Measurements from ENCODE around the gene UBE2J2.

- TF ChIP-seq CTCF (conservative IDR thresholded peaks at IDR 0.05; ENCODE audit: low read depth in 2 of 2) = no peak
- no peak for TF ChIP-seq EZH2 (IDR thresholded peaks at IDR 0.05; ENCODE audit: low read depth, unreplicated experiment)
- TF ChIP-seq JUNB (IDR thresholded peaks at IDR 0.05; ENCODE audit: unreplicated experiment) = no peak
- no peak for TF ChIP-seq EZH2phosphoT487 (IDR thresholded peaks at IDR 0.05; ENCODE audit: unreplicated experiment)
- TF ChIP-seq REST (IDR thresholded peaks at IDR 0.05; ENCODE audit: unreplicated experiment) = no peak
- no peak for TF ChIP-seq STAT1 (IDR thresholded peaks at IDR 0.05; ENCODE audit: unreplicated experiment)
- TF ChIP-seq CREB1 (CRISPR knock-in tag; IDR thresholded peaks at IDR 0.05; ENCODE audit: low read depth) = no peak
- TF ChIP-seq POLR2AphosphoS5 (IDR thresholded peaks at IDR 0.05; ENCODE audit: low read depth) = no peak
- TF ChIP-seq NANOG (IDR thresholded peaks at IDR 0.05; ENCODE audit: borderline replicate concordance) = no peak
- no peak for TF ChIP-seq ETS1 (IDR thresholded peaks at IDR 0.05)
- no peak for TF ChIP-seq ZNF114 (CRISPR knock-in tag; IDR thresholded peaks at IDR 0.05)
- no peak for TF ChIP-seq ZNF331 (CRISPR knock-in tag; IDR thresholded peaks at IDR 0.05; ENCODE audit: low read depth)
- TF ChIP-seq ZNF462 (CRISPR knock-in tag; IDR thresholded peaks at IDR 0.05) = no peak
These were observed 9.3 kb upstream of the UBE2J2 start for GRCh38 chr1:1282998-1283397.

Measured in GM23338 (cell line).